Cerebellar nuclear complex (tissue), 1 donor: ENCODE data around the gene ZNF33B.
"Not testable (repeated sequence)": the region's sequence is repeated elsewhere in the genome, so short reads cannot be mapped to it uniquely, and the experiment has no call there.

ENCODE experiments used
- DNase-seq, 2 experiments: peaks; one replicate each; lab custom pipeline; 2025; lab: John Stamatoyannopoulos, UW

ZNF33B gene

GRCh38 chr10:42615419-42615818 is 23.0 kb downstream of the ZNF33B start:
- no peak for DNase-seq

GRCh38 chr10:42609872-42610271 is 28.5 kb downstream of the ZNF33B start:
- DNase-seq, result no peak

- no peak for DNase-seq
These were observed 40.0 kb downstream of the ZNF33B start for GRCh38 chr10:42598249-42598873.

- DNase-seq, result no peak
These were observed 42.2 kb downstream of the ZNF33B start for GRCh38 chr10:42596196-42596595.

GRCh38 chr10:42594246-42594650 is 44.1 kb downstream of the ZNF33B start:
- no peak for DNase-seq

GRCh38 chr10:42593284-42593683 is 45.1 kb downstream of the ZNF33B start:
- no peak for DNase-seq

- DNase-seq, result no peak
These were observed 54.5 kb downstream of the ZNF33B start for GRCh38 chr10:42583828-42584227.

GRCh38 chr10:42578019-42578418 is 60.4 kb downstream of the ZNF33B start:
- DNase-seq, result no peak

- no peak for DNase-seq
These were observed 62.0 kb downstream of the ZNF33B start for GRCh38 chr10:42576338-42576737.

GRCh38 chr10:42574336-42574735 is 64.0 kb downstream of the ZNF33B start:
- no peak for DNase-seq

- no peak for DNase-seq
These were observed 81.4 kb downstream of the ZNF33B start for GRCh38 chr10:42556931-42557330.

- not testable (repeated sequence) for DNase-seq
These were observed 84.8 kb downstream of the ZNF33B start for GRCh38 chr10:42553576-42553975.

GRCh38 chr10:42553064-42553407 is 85.3 kb downstream of the ZNF33B start:
- peak in 1 of 2 experiments; percentile 64 for DNase-seq

GRCh38 chr10:42552188-42553063 is 85.9 kb downstream of the ZNF33B start:
- peak; percentile 43 to 95 for DNase-seq

GRCh38 chr10:42551582-42552187 is 86.7 kb downstream of the ZNF33B start:
- no peak for DNase-seq

- DNase-seq, result no peak
These were observed 88.5 kb downstream of the ZNF33B start for GRCh38 chr10:42549851-42550250.

- no peak for DNase-seq
These were observed 90.1 kb downstream of the ZNF33B start for GRCh38 chr10:42548254-42548653.

- DNase-seq, result no peak
These were observed 93.4 kb downstream of the ZNF33B start for GRCh38 chr10:42544945-42545344.

GRCh38 chr10:42543840-42544372 is 94.5 kb downstream of the ZNF33B start:
- no peak for DNase-seq
